Tongue (tissue), 2 donors: ENCODE measurements around the gene CDH18. TPM values are rescaled to one million over a fixed set of nuclear protein-coding genes. Genes with fewer than 3 reads are reported as not detected.

ENCODE experiments used
- DNase-seq: peaks from one replicate; pipeline ENCODE4 v3.0.0-alpha.2; 2015
- total RNA-seq: library from RNA; depleted of rRNA; stranded (reverse); fragments of >200 nt; gene quantifications from one replicate; pipeline ENCODE4 v1.2.3, GENCODE V29; 2014

The CDH18 gene
- total RNA-seq, 1 donor from 2014 or later: 0.62 TPM

GRCh38 chr5:19584131-19584530, 403.9 kb downstream of the CDH18 start:
- no peak for DNase-seq

- no peak for DNase-seq
Measured at GRCh38 chr5:19577882-19578281, 410.1 kb downstream of the CDH18 start.

GRCh38 chr5:19568004-19568403, 420.0 kb downstream of the CDH18 start:
- no peak for DNase-seq

GRCh38 chr5:19565466-19565865, 422.5 kb downstream of the CDH18 start:
- no peak for DNase-seq

GRCh38 chr5:19564036-19564435, 424.0 kb downstream of the CDH18 start:
- DNase-seq: no peak

GRCh38 chr5:19555876-19556275, 432.1 kb downstream of the CDH18 start:
- DNase-seq: no peak

GRCh38 chr5:19555436-19555835, 432.6 kb downstream of the CDH18 start:
- no peak for DNase-seq

- no peak for DNase-seq
Measured at GRCh38 chr5:19554524-19554923, 433.5 kb downstream of the CDH18 start.

GRCh38 chr5:19547640-19548039, 440.4 kb downstream of the CDH18 start:
- DNase-seq: peak; percentile 80

- no peak for DNase-seq
Measured at GRCh38 chr5:19546521-19546920, 441.5 kb downstream of the CDH18 start.

GRCh38 chr5:19538607-19539006, 449.4 kb downstream of the CDH18 start:
- no peak for DNase-seq

- peak; percentile 8 for DNase-seq
Measured at GRCh38 chr5:19536387-19536786, 451.6 kb downstream of the CDH18 start.

GRCh38 chr5:19534751-19535150, 453.2 kb downstream of the CDH18 start:
- peak; percentile 11 for DNase-seq

- no peak for DNase-seq
Measured at GRCh38 chr5:19532936-19533335, 455.1 kb downstream of the CDH18 start.

- DNase-seq: no peak
Measured at GRCh38 chr5:19531374-19531952, 456.5 kb downstream of the CDH18 start.

- DNase-seq: no peak
Measured at GRCh38 chr5:19519448-19519847, 468.6 kb downstream of the CDH18 start.

- no peak for DNase-seq
Measured at GRCh38 chr5:19498852-19499251, 489.1 kb downstream of the CDH18 start.

- no peak for DNase-seq
Measured at GRCh38 chr5:19497229-19497815, 490.7 kb downstream of the CDH18 start.

GRCh38 chr5:19496056-19496455, 491.9 kb downstream of the CDH18 start:
- no peak for DNase-seq

GRCh38 chr5:19492861-19493260, 495.1 kb downstream of the CDH18 start:
- DNase-seq: no peak

- DNase-seq: no peak
Measured at GRCh38 chr5:19488786-19489185, 499.2 kb downstream of the CDH18 start.

- no peak for DNase-seq
Measured at GRCh38 chr5:19487480-19487879, 500.5 kb downstream of the CDH18 start.

- no peak for DNase-seq
Measured at GRCh38 chr5:19479562-19479961, 508.4 kb downstream of the CDH18 start.

- no peak for DNase-seq
Measured at GRCh38 chr5:19462019-19462418, 526.0 kb downstream of the CDH18 start.

- DNase-seq: no peak
Measured at GRCh38 chr5:19424506-19424905, 563.5 kb downstream of the CDH18 start.
